ENCODE results near the gene IP6K2. TPM values are rescaled to one million over a fixed set of nuclear protein-coding genes. Genes with fewer than 3 reads are reported as not detected.

Gene IP6K2
- total and polyA plus RNA-seq, 2 of the 13 experiments (the other 11 are each of a cell fraction or from before 2014, with no cell fraction given), result 85.5 to 112 TPM

- TF ChIP-seq ZNF281 (CRISPR knock-in tag; IDR thresholded peaks at IDR 0.05; ENCODE audit: borderline replicate concordance) (peak; percentile 93), CSRNP2 (CRISPR knock-in tag; conservative IDR thresholded peaks at IDR 0.05; ENCODE audit: low read depth) (no peak), ZNF121 (CRISPR knock-in tag; IDR thresholded peaks at IDR 0.05) (0 out of 2 replicates have a peak, but pooled peaks have one; percentile 38), RFXAP (CRISPR knock-in tag; IDR thresholded peaks at IDR 0.05; ENCODE audit: borderline replicate concordance) (peak; percentile 94), SNAI1 (CRISPR knock-in tag; IDR thresholded peaks at IDR 0.05; ENCODE audit: borderline replicate concordance) (0 out of 2 replicates have a peak, but pooled peaks have one; percentile 20), ZBTB21 (CRISPR knock-in tag; IDR thresholded peaks at IDR 0.05) (peak; percentile 79; the same call in 1 of the 2 replicates), DRAP1 (CRISPR knock-in tag; IDR thresholded peaks at IDR 0.05) (0 out of 2 replicates have a peak, but pooled peaks have one; percentile 31), TCF7L2 (IDR thresholded peaks at IDR 0.05; ENCODE audit: low read depth, low read length) (no peak), KMT2B (CRISPR knock-in tag; IDR thresholded peaks at IDR 0.05) (no peak; the same call in 1 of the 2 replicates), PHB2 (IDR thresholded peaks at IDR 0.05; ENCODE audit: partially characterized antibody) (no peak), ZNF598 (CRISPR knock-in tag; IDR thresholded peaks at IDR 0.05; ENCODE audit: borderline replicate concordance) (peak; percentile 88; the same call in 1 of the 2 replicates), ARNT2 (CRISPR knock-in tag; IDR thresholded peaks at IDR 0.05; ENCODE audit: low read depth) (0 out of 2 replicates have a peak, but pooled peaks have one; percentile 50), ZNF354B (CRISPR knock-in tag; IDR thresholded peaks at IDR 0.05) (0 out of 2 replicates have a peak, but pooled peaks have one; percentile 41), SOX5 (CRISPR knock-in tag; IDR thresholded peaks at IDR 0.05; ENCODE audit: borderline replicate concordance) (peak; percentile 85), ZNF275 (CRISPR knock-in tag; IDR thresholded peaks at IDR 0.05; ENCODE audit: borderline replicate concordance) (peak; percentile 77), ZGPAT (CRISPR knock-in tag; IDR thresholded peaks at IDR 0.05) (peak; percentile 87), ZNF879 (CRISPR knock-in tag; IDR thresholded peaks at IDR 0.05) (peak; percentile 87; the same call in 1 of the 2 replicates), RFX1 (IDR thresholded peaks at IDR 0.05) (no peak), MYC (CRISPR knock-in tag; IDR thresholded peaks at IDR 0.05; ENCODE audit: borderline replicate concordance) (peak; percentile 97), SALL2 (CRISPR knock-in tag; IDR thresholded peaks at IDR 0.05) (peak; percentile 58), ERF (CRISPR knock-in tag; IDR thresholded peaks at IDR 0.05) (no peak; the same call in 1 of the 2 replicates), HCFC1 (IDR thresholded peaks at IDR 0.05; ENCODE audit: low read depth, low read length) (no peak)
These were observed 53.3 kb downstream of the IP6K2 start (continued) for GRCh38 chr3:48663489-48664312.

All from HepG2 (cell line).